HG03135 (cell line): ENCODE results near the gene ATP2A2.
"Not testable (repeated sequence)": the region's sequence is repeated elsewhere in the genome, so short reads cannot be mapped to it uniquely, and the experiment has no call there.

Source experiments
- ATAC-seq: cut with Tn5 transposase; IDR thresholded peaks from one replicate; pipeline ENCODE4 v1.9.1; 2021; ENCODE audit warnings: mild to moderate bottlenecking, moderate library complexity; ENCODE audit not compliant: unreplicated experiment

ATP2A2 gene

DNA sequence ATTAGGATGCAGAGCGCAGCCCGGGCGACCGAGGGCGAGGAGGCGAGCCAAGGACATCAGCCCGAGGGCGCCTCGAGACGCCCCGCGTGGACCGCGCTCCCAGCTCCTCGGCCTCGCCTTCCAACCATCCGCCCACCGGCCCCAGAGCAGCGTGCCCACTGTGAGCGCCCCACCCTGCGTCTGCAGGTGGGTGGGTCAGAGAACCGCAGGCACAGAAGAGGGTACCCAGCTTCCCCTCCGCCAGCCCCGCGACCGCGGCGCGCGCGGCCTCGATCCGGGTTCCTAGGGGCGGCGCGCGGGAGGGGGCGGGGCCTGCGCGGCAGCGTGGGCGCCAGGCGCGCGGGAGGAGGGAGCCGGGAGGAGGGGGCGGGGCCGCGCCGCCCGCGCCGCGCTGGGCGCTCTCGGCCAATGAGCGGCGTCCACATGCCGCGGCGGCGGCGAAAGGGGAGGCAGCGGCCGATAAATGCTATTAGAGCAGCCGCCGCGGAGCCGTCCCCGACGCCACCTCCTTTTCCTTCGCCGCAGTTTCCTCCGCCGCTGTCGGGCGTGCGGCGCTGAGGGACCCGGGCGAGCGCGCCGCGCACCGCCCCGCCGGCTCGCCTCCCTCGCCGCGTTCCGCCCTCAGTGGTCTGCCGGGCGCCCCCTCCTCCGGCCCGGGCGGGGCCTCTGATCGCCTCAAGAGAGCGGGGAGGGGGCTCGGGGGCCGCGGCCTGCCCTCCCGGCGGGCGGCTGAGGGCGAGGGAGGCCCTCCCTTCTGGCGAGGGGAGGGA lies at the start of gene ATP2A2:
Gene ATP2A2 (plus strand): TSS at position 469 of the 770 bp plus-strand sequence. CDS start 543 bp downstream, outside the sequence.
- ATAC-seq, result peak; percentile 78

GRCh38 chr12:110233212-110233903 lies 47.7 kb upstream of the ATP2A2 start:
- ATAC-seq, result no peak

DNA sequence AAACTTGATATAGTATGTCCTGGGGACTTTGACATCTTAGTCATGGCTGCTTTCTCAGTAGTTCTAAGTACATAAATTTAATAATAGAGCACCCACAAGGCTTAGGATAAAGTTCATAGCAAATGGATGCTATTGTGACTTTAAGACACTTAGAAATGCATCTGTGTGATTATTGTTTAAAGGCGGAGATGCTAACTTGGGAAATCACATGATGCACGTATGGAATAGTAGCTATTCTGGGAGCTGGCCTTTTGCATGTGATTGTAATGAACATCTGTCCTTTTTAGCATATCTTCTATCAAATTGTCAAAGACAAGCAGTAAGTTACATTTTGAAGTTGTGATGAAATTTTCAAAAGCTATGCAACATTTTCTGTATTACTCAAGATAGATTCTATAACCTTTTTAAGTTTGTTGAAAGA lies 46.7 kb upstream of the ATP2A2 start:
- ATAC-seq, result no peak

DNA sequence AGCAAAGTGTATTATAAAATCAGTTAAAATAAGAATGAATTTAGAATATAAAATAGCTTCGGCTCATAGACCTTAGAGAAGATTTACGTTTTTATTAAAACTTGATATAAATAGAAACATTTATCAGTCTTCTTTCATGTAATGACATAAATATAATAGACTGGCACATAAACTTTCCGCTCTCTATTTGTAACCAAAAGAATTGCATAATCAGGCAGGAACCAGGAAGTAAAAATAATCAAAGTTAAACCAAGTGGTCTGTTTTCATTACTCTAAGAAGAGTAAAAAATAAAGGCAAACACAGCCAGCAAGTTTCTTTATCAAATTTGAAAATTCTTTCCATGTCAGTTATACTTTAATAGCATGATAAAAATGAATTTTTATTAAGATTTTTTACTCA lies 46.3 kb upstream of the ATP2A2 start:
- ATAC-seq, result no peak

- no peak for ATAC-seq
Observed at GRCh38 chr12:110235383-110235782, 45.7 kb upstream of the ATP2A2 start.

DNA sequence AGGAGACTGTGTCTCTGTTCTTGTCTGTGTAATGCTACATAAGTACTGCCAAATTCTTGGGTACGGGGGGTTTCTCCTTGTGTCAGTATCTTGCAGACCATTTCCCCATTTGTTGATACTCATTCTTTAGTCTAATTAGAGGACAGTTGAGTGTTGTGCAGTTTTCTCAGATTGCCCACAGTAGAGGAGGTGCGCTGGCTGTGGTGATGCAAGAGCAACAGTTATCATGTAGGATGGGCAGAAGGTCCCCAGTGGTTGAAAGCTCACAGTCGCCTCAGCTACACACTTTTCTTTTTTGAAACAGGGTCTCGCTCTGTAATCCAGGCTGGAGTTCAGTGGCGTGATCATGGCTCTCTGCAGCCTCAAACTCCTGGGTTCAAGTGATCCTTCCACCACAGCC lies 37.8 kb upstream of the ATP2A2 start:
- no peak for ATAC-seq

GRCh38 chr12:110244372-110244771 lies 36.7 kb upstream of the ATP2A2 start:
- no peak for ATAC-seq

- no peak for ATAC-seq
Observed at GRCh38 chr12:110244829-110245228, 36.2 kb upstream of the ATP2A2 start.

DNA sequence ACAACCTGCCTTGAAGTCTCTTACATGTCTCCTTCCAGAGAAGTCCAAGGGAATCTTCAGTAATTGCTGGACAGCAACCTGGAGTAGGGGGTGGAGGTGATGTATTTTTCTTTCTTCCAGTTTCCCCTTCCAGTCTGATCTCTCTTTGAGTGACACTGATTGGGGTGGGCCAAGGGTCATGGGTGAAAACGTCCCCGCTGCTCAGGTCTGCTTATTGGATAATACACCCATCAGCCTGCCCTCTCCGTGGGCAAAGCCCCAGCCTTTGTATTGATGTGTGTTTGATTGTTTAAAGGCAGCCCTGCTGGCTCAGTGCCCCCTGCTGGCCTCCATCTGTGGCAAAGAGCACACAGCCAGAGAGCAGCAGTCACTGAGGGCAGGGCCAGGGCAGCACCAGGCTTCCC lies 35.7 kb upstream of the ATP2A2 start:
- ATAC-seq, result no peak

- ATAC-seq, result no peak
Observed at GRCh38 chr12:110246636-110247339, 34.3 kb upstream of the ATP2A2 start.

- ATAC-seq, result no peak
Observed at GRCh38 chr12:110247340-110248095, 33.5 kb upstream of the ATP2A2 start.

- no peak for ATAC-seq
Observed at GRCh38 chr12:110248096-110248447, 33.0 kb upstream of the ATP2A2 start.

- ATAC-seq, result no peak
Observed at GRCh38 chr12:110249105-110249504, 31.9 kb upstream of the ATP2A2 start.

DNA sequence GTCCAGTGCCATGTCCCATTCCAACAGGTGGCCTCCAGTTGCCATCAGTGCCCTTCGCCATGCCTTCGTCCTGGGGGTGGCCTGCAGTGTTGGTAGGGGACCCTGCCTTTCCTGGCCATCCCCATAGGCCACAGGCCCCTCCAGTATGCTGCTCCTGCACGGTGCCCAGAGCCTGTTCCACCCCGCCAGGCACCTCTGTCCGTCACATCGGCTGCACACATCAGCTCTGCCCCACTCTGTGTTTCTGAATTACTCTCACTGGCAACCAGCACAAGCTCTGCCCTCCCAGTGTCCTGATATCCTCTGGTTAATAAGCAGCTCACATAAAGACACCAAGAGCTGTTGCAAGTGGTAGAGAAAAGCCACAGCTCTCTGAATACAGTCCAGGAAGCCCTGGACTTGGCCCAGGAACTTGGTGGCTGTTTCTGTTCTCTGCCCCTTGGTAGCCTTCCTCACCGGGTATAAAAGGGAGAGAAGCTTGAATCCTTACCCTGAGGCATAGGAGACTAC lies 31.3 kb upstream of the ATP2A2 start:
- no peak for ATAC-seq

- no peak for ATAC-seq
Observed at GRCh38 chr12:110251381-110251780, 29.7 kb upstream of the ATP2A2 start.

- no peak for ATAC-seq
Observed at GRCh38 chr12:110252716-110253115, 28.3 kb upstream of the ATP2A2 start.

- no peak for ATAC-seq
Observed at GRCh38 chr12:110253176-110253575, 27.9 kb upstream of the ATP2A2 start.

- no peak for ATAC-seq
Observed at GRCh38 chr12:110254971-110255540, 26.0 kb upstream of the ATP2A2 start.

- ATAC-seq, result not testable (repeated sequence)
Observed at GRCh38 chr12:110255890-110256456, 25.1 kb upstream of the ATP2A2 start.

DNA sequence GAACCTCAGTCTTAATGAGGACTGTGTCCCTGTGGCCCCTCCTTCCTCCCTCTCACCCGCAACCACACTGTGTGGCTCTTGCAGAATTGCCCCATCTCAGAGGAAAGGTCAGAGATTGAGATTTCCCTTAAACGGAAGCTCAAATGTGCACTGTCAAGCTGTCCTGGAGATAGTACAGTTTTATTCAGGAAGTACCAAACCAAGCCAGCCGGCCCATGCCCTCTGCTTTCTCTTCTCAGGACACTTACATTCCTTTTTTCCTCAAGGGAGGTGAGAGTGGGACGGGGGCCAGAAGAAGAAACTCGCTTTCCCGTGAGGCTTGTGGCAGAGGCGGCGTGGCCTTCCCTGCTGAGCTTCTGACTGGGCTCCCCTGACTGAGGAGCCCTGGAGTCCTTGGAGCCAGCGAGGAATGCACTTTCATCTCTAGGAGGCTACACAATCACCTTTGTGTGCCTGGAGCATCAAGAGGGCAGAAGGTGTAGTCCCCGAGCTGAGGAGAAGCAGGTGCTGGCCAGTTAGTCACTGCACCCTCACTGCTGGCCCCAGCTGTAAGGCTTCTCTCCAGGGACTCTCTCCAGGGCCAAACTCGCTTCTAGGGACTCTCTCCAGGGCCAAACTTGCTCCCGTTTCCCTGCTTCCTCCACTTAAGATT lies 24.1 kb upstream of the ATP2A2 start:
- ATAC-seq, result no peak
